SU-DHL-6 (cell line): ENCODE measurements around the gene MTCL1.

Experiments
- H2AFZ ChIP-seq: fragments of 200-600 bp; sonication (generic); 2 replicates; pipeline ENCODE4 v1.6.1; 2014; ENCODE audit warnings: low read depth, mild to moderate bottlenecking, moderate library complexity, mixed read lengths, antibody characterized with exemption, low read length; ENCODE audit not compliant: severe bottlenecking
- H3F3A ChIP-seq: fragments of 200-600 bp; shearing (Covaris generic); 2 replicates; pipeline ENCODE4 v1.6.0; 2016; ENCODE audit warnings: antibody characterized with exemption, mild to moderate bottlenecking; ENCODE audit not compliant: insufficient read depth
- H3K27ac ChIP-seq: fragments of 200-600 bp; sonication (generic); 2 replicates; pipeline ENCODE4 v1.5.1; 2016; ENCODE audit warnings: low read depth, mild to moderate bottlenecking, low read length, moderate library complexity, mixed read lengths
- H3K27me3 ChIP-seq: fragments of 200-600 bp; sonication (generic), shearing (Covaris generic); 2 replicates; pipeline ENCODE4 v1.6.0; 2014; ENCODE audit warnings: mild to moderate bottlenecking, low read length
- H3K36me3 ChIP-seq: fragments of 200-600 bp; sonication (generic); 2 replicates; pipeline ENCODE4 v1.6.1; 2014; ENCODE audit warnings: mild to moderate bottlenecking, low read length, mixed read lengths
- H3K4me2 ChIP-seq: fragments of 300-600, 200-600 bp; shearing (Covaris generic), sonication (generic); 2 replicates; pipeline ENCODE4 v1.6.0; 2014; ENCODE audit warnings: low read length, low read depth, mild to moderate bottlenecking; ENCODE audit not compliant: poor library complexity, severe bottlenecking
- H3K4me3 ChIP-seq: fragments of 200-600 bp; sonication (generic); 2 replicates; pipeline ENCODE4 v1.5.1; 2014; ENCODE audit warnings: antibody characterized with exemption, low read length, mild to moderate bottlenecking, mixed read lengths; ENCODE audit not compliant: insufficient read depth, poor library complexity, severe bottlenecking
- H3K79me2 ChIP-seq: fragments of 200-600 bp; sonication (generic); 2 replicates; pipeline ENCODE4 v1.6.1; 2014; ENCODE audit warnings: mild to moderate bottlenecking, low read length, moderate library complexity; ENCODE audit not compliant: insufficient read depth
- H3K9ac ChIP-seq: fragments of 200-600 bp; sonication (generic); 2 replicates; pipeline ENCODE4 v1.7.0; 2014; ENCODE audit warnings: mild to moderate bottlenecking, low read length
- H3K9me2 ChIP-seq: fragments of 200-600 bp; sonication (generic); replicated peaks from 2 replicates; pipeline ENCODE4 v1.6.1; 2014; ENCODE audit warnings: low read length; ENCODE audit not compliant: insufficient read depth
- H3K9me3 ChIP-seq: fragments of 200-600 bp; sonication (generic); 2 replicates; pipeline ENCODE4 v1.6.1; 2014; ENCODE audit warnings: low read length, mixed read lengths; ENCODE audit not compliant: insufficient read depth
- H4K20me1 ChIP-seq: fragments of 200-600 bp; sonication (generic); 2 replicates; pipeline ENCODE4 v1.6.1; 2014; ENCODE audit warnings: low read depth, mild to moderate bottlenecking, antibody characterized with exemption, low read length, moderate library complexity, mixed read lengths
- EZH2phosphoT487 ChIP-seq: fragments of 200-600 bp; sonication (generic), shearing (Covaris generic); conservative IDR thresholded peaks from 2 replicates; pipeline ENCODE4 v1.6.1; 2018; ENCODE audit warnings: mild to moderate bottlenecking, antibody characterized with exemption, low read length, moderate library complexity, mixed read lengths
- TF ChIP-seq, protein P1 (sequence below): fragments of 200-600 bp; sonication (generic); IDR thresholded peaks from one replicate; pipeline ENCODE4 v1.5.1; 2017; ENCODE audit warnings: antibody characterized with exemption, mild to moderate bottlenecking, low read length, moderate library complexity; ENCODE audit not compliant: insufficient read depth, poor library complexity, severe bottlenecking

Gene MTCL1

DNA sequence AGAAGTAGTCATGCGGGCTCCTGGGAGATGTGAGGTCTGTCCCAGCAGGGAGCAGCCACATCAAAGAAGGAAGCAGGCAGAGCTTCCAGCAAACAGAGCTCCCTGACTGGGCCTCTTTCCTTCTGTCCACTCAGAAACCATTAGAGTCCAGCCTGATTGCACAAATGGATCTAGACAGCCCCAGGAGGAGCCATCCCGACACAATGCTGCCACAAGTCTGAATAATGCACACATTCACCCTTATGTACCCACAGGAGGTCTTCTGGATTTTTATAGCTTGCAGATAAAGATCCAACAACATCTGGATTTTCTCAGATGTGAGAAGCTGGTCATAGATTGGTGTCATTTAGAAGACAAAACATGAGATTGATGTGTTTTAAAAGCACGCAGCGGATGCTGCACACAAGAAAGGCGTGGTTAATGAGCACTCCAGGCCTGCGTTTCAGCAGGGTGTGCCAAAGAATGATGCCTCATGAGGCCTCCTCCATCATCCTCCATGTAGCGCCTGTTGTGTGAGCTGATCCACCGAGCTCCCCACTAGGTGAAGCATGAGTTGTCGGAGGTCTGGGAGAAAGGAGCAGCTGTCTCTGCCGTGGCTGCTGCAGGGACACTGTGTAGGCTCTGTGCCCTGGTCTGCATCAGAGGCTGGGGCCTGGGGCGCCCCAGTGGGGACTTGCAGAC is 60.6 kb downstream of the MTCL1 start:
- H3K79me2 ChIP-seq: no peaks in the 10 kb centered on the region
- no peak for TF ChIP-seq EZH2phosphoT487
- TF ChIP-seq, protein P1, sequence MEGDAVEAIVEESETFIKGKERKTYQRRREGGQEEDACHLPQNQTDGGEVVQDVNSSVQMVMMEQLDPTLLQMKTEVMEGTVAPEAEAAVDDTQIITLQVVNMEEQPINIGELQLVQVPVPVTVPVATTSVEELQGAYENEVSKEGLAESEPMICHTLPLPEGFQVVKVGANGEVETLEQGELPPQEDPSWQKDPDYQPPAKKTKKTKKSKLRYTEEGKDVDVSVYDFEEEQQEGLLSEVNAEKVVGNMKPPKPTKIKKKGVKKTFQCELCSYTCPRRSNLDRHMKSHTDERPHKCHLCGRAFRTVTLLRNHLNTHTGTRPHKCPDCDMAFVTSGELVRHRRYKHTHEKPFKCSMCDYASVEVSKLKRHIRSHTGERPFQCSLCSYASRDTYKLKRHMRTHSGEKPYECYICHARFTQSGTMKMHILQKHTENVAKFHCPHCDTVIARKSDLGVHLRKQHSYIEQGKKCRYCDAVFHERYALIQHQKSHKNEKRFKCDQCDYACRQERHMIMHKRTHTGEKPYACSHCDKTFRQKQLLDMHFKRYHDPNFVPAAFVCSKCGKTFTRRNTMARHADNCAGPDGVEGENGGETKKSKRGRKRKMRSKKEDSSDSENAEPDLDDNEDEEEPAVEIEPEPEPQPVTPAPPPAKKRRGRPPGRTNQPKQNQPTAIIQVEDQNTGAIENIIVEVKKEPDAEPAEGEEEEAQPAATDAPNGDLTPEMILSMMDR: no peak
- H3K9me2 ChIP-seq: no peaks in the 10 kb centered on the region
- H3K27ac ChIP-seq: no peak overlapping the region
- H3K36me3 ChIP-seq: no peaks in the 10 kb centered on the region
- H3K9me3 ChIP-seq: no peaks in the 10 kb centered on the region
- H2AFZ ChIP-seq: no peak overlapping the region
- H3K27me3 ChIP-seq: no peaks in the 10 kb centered on the region
- no peak overlapping the region for H3K4me2 ChIP-seq
- no peak overlapping the region for H3K4me3 ChIP-seq
- no peaks in the 10 kb centered on the region for H3F3A ChIP-seq
- no peak overlapping the region for H3K9ac ChIP-seq
- H4K20me1 ChIP-seq: no peaks in the 10 kb centered on the region

DNA sequence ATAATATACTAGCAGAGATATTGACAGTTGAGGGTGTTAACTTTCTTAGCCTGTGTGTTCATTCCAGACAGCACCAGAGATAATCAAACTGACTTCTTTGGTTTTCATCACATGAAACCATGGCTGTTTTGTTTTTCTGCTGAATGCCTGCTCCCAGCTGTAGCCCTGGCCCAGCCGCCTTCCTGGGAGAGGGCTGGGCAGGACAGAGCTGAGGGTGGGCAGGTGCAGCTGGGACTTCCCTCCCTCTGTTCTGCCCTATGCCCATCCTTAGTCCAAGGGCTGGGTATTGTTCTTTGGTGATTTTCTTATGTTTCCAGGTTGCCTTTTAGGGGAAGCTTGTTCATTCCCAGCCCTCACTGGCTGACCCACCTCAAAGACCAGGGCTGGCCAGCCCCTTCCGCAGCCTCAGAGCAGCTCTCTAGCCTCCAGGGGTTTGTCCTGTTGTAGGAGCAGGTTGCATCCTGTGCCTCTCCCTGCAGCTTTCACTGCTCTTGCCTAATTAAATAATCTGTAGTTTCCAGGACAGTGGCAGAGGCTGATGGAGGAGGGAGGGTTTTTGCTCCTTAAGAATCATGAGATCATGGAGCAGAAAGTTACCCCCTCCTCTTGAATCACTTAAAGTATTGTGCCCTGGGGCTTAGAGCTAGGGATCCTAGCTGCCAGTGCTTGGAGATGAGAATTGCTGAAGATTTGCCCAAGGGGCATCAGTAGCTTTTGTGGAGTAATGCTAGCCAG is 61.4 kb downstream of the MTCL1 start:
- no peaks in the 10 kb centered on the region for H3K79me2 ChIP-seq
- H2AFZ ChIP-seq: no peak overlapping the region
- no peak overlapping the region for H3K4me2 ChIP-seq
- H3F3A ChIP-seq: no peaks in the 10 kb centered on the region
- H3K27ac ChIP-seq: no peak overlapping the region
- no peak overlapping the region for H3K9ac ChIP-seq
- H3K9me3 ChIP-seq: no peaks in the 10 kb centered on the region
- TF ChIP-seq, protein P1: no peak
- no peak for TF ChIP-seq EZH2phosphoT487
- H3K9me2 ChIP-seq: no peaks in the 10 kb centered on the region
- H3K4me3 ChIP-seq: no peak overlapping the region
- H4K20me1 ChIP-seq: no peaks in the 10 kb centered on the region
- no peaks in the 10 kb centered on the region for H3K36me3 ChIP-seq
- no peaks in the 10 kb centered on the region for H3K27me3 ChIP-seq

DNA sequence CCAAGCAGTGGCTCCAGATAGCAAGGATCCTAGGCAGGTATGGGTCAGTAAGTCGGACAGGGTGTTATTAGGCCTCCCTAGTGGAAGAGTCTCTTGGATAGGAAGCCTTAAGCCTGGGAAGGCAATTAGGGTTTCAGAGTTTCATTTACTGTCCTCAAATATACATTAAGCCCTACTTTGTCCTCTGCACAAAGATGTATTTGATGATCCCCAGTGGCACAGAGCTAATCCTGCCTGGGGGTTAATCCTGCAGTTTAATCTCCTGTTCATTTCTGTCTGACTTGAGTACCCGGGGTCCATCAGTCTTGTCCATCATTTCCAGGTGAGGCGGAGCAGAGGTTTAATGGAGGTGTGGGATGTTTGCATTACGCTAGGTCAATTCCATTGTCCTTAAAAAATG is 62.0 kb downstream of the MTCL1 start:
- Histone ChIP-seq H3K4me3 (no peak overlapping the region), H3K9me3 (no peaks in the 10 kb centered on the region), H3K27ac (no peak overlapping the region), H3F3A (no peaks in the 10 kb centered on the region), H4K20me1 (no peaks in the 10 kb centered on the region), H2AFZ (no peak overlapping the region), H3K36me3 (no peaks in the 10 kb centered on the region), H3K4me2 (no peak overlapping the region), H3K9me2 (no peaks in the 10 kb centered on the region), H3K79me2 (no peaks in the 10 kb centered on the region), H3K9ac (no peak overlapping the region), H3K27me3 (no peaks in the 10 kb centered on the region)
- TF ChIP-seq EZH2phosphoT487: no peak
- TF ChIP-seq, protein P1: no peak
